ENCODE data around the gene C16orf74. TPM values are rescaled to one million over a fixed set of nuclear protein-coding genes. Genes with fewer than 3 reads are reported as not detected.

Gene C16orf74
- total RNA-seq, 1 experiment from 2014 or later = 3.4 TPM

DNA sequence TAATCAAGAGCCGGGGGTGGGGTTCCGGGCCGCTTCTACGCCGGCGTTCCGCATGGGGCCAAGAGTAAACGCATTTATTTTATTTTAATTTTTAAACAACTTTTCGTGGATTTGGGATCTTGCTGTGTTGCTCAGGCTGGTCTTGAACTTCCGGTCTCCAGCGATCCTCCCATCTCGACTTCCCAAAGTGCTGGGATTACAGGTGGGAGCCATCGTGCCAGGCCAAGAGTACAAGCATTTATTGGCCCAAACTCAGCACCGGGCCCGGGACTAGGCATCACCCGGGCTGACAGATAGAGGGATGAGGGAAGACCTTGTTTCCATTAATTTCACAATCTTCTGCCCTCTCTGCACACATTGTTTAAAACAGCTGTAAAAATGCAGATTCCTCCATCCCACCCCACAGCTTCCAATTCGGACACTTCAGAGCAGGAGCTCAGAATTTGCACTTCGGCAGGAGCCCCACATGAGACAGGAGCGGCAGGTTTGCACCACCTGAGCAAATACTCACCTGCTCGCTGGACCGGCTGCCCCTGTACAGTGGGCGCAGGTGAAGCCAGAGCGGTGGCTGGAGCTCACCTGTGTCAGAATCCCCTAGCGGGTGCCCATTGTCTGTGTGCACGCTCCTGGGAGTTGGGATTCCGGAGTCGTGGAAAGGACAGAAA is 61.5 kb downstream of the C16orf74 start:
- peaks cover 35% of the 10 kb centered on the region for H3K27me3 Mint-ChIP-seq (ENCODE audit: unreplicated experiment)
- H3K4me1 Mint-ChIP-seq (ENCODE audit: low read depth, unreplicated experiment) = no peaks in the 10 kb centered on the region
- CTCF ChIA-PET = interaction anchor here (0.8 kb wide), 1 partner anchor 74 kb away, joined by 3 read pairs; no protein-coding TSS in a partner anchor
- no peaks in the 10 kb centered on the region for H3K9me3 Mint-ChIP-seq (ENCODE audit: low read depth, unreplicated experiment)
- no peak overlapping the region for H3K27ac Mint-ChIP-seq (ENCODE audit: unreplicated experiment)
- H3K36me3 Mint-ChIP-seq (ENCODE audit: insufficient read depth, unreplicated experiment) = peaks cover 15% of the 10 kb centered on the region
- no TSS peak for BruUV-seq (replicated peaks)
- TF ChIP-seq, protein P1, sequence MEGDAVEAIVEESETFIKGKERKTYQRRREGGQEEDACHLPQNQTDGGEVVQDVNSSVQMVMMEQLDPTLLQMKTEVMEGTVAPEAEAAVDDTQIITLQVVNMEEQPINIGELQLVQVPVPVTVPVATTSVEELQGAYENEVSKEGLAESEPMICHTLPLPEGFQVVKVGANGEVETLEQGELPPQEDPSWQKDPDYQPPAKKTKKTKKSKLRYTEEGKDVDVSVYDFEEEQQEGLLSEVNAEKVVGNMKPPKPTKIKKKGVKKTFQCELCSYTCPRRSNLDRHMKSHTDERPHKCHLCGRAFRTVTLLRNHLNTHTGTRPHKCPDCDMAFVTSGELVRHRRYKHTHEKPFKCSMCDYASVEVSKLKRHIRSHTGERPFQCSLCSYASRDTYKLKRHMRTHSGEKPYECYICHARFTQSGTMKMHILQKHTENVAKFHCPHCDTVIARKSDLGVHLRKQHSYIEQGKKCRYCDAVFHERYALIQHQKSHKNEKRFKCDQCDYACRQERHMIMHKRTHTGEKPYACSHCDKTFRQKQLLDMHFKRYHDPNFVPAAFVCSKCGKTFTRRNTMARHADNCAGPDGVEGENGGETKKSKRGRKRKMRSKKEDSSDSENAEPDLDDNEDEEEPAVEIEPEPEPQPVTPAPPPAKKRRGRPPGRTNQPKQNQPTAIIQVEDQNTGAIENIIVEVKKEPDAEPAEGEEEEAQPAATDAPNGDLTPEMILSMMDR (IDR thresholded peaks at IDR 0.05; ENCODE audit: unreplicated experiment) = no peak
- DNase-seq = peak; percentile 25
- intact Hi-C loops (cut with micrococcal nuclease; ENCODE audit: unreplicated experiment) = no loop called here
- peak overlapping the region; percentile 65 for H3K4me3 Mint-ChIP-seq (ENCODE audit: low read depth, unreplicated experiment)

DNA sequence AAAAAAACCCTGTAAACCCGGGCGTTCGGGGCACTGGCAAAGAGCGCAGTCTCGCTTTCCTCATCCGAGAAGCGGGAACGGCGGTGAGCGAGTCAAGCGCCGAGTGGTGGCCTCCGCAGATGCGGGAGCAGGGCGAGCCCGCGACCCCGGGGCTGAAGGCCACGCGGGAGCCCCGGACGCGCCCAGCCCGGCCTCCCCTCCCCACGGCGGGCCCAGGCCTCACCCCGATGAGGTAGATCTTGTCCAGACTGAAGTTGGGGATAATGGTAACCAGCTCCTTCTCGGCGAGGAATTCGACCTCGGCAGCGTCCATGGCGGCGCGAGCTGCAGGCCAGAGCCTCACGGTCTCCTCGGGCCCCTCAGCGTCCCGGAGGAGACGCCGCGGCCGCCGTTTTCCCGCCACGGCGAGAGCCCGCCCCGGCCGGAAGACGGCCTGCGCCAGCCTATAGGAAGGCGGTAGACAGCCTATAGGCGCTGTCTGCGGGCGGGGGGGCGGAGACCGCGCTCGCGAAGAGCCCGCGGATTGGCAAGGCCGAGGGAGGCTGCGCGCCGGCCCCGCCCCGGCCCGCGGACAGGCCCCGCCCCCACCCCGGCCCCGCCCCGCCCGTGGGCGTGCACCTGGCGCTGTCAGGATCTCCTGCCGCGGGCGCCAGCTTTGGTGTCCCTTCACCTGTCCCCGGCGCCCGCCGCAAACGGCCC is 62.2 kb downstream of the C16orf74 start, which contains the start of gene GINS2:
Gene GINS2, minus strand, starts transcription at position 369 of the 699 bp plus-strand sequence. Its CDS starts 56 bp downstream, at position 313.
- peak; percentile 97 for DNase-seq
- TF ChIP-seq, protein P1 (IDR thresholded peaks at IDR 0.05; ENCODE audit: unreplicated experiment) = no peak
- Mint-ChIP-seq H3K27ac (ENCODE audit: unreplicated experiment) (no peak within 1 kb of the TSS), H3K9me3 (ENCODE audit: low read depth, unreplicated experiment) (no peaks in the 10 kb centered on the region), H3K27me3 (ENCODE audit: unreplicated experiment) (peaks cover 32% of the 10 kb centered on the region), H3K4me3 (ENCODE audit: low read depth, unreplicated experiment) (peak within 1 kb of the TSS; percentile 65), H3K36me3 (ENCODE audit: insufficient read depth, unreplicated experiment) (peaks cover 15% of the 10 kb centered on the region), H3K4me1 (ENCODE audit: low read depth, unreplicated experiment) (no peaks in the 10 kb centered on the region)
- no TSS peak for BruUV-seq (replicated peaks)
- CTCF ChIA-PET = interaction anchor here (0.6 to 0.8 kb wide), 2 partner anchors 18 to 74 kb away, joined by 3 to 10 read pairs; no protein-coding TSS in a partner anchor
- intact Hi-C loops (cut with micrococcal nuclease; ENCODE audit: unreplicated experiment) = no loop called here

DNA sequence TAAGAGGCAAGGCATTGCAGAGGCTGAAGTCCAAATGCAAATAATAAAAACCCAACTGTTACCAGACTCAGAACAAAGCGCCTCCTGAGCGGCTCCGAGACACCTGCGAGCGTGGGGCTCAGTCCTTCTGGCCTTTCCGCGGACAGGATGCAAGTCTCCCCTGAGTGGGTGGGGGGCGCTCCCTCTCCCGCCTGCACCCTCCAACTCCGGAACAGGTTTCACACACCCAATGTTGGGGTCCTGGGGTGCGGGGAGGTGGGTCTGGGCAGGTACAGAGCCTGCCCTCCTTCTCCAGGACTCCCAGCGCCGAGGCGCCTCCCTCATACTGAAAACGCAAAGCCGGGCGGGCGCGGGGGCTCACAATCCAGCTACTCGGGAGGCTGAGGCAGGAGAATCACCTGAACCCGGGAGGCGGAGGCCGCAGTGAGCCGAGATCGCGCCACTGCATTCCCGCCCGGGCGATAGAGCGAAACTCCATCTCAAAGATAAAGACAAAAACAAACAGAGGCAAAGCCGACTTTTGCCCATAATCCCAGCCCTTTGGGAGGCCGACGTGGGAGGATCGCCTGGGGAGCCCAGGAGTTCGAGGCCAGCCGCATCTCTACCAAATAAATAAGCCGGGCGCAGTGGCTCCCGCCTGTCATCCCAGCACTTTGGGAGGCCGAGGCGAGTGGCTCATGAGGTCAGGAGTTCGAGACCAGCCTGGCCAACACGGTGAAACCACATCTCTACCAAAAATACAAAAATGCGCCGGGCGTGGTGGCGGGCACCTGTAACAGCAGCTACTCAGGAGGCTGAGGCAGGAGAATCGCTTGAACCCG is 63.0 kb downstream of the C16orf74 start:
- Mint-ChIP-seq H3K9me3 (ENCODE audit: low read depth, unreplicated experiment) (no peaks in the 10 kb centered on the region), H3K27me3 (ENCODE audit: unreplicated experiment) (peaks cover 27% of the 10 kb centered on the region), H3K36me3 (ENCODE audit: insufficient read depth, unreplicated experiment) (peaks cover 15% of the 10 kb centered on the region), H3K4me3 (ENCODE audit: low read depth, unreplicated experiment) (peak overlapping the region; percentile 65), H3K27ac (ENCODE audit: unreplicated experiment) (no peak overlapping the region), H3K4me1 (ENCODE audit: low read depth, unreplicated experiment) (no peaks in the 10 kb centered on the region)
- CTCF ChIA-PET = interaction anchor here (0.6 kb wide), 1 partner anchor 18 kb away, joined by 10 read pairs; no protein-coding TSS in a partner anchor
- TF ChIP-seq, protein P1 (IDR thresholded peaks at IDR 0.05; ENCODE audit: unreplicated experiment) = no peak
- TSS peak; percentile 25 for BruUV-seq (replicated peaks)
- intact Hi-C loops (cut with micrococcal nuclease; ENCODE audit: unreplicated experiment) = no loop called here
- DNase-seq = no peak

DNA sequence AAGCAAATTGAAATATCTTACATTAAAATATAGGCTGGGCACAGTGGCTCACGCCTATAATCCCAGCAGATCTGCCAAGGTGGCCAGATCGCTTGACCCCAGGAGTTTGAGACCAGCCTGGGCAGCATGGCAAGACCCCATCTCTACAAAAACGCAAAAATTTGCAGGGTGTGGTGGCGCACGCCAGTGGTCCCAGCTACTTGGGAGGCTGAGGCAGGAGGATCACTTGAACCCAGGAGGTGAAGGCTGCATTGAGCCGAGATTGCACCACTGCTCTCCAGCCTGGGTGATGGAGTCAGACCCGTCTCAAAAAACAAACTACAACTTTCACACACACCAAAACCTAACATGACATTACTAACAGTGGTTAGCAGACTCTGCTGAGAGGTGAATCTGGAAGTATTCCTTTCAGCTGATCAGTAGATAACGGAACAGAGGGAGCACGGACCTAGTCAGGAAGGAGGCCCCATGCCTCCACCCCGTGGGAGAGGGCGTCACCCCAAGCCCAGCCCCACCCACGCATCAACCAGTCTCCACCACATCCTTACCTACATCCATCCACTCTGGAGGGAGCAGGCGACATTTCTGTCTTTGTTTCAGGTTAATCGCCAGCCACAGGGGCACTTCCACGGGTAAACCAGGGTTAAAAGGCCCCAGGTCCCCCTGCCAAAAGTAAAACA is 63.8 kb downstream of the C16orf74 start:
- H3K4me3 Mint-ChIP-seq (ENCODE audit: low read depth, unreplicated experiment) = peak overlapping the region; percentile 65
- CTCF ChIA-PET = no interaction called here
- no TSS peak for BruUV-seq (replicated peaks)

More for the DNA sequence above, 63.8 kb downstream of the C16orf74 start:
- intact Hi-C loops (cut with micrococcal nuclease; ENCODE audit: unreplicated experiment) = no loop called here
- Mint-ChIP-seq H3K27ac (ENCODE audit: unreplicated experiment) (no peak overlapping the region), H3K4me1 (ENCODE audit: low read depth, unreplicated experiment) (no peaks in the 10 kb centered on the region), H3K36me3 (ENCODE audit: insufficient read depth, unreplicated experiment) (peaks cover 15% of the 10 kb centered on the region), H3K27me3 (ENCODE audit: unreplicated experiment) (peaks cover 25% of the 10 kb centered on the region), H3K9me3 (ENCODE audit: low read depth, unreplicated experiment) (no peaks in the 10 kb centered on the region)
- TF ChIP-seq, protein P1 (IDR thresholded peaks at IDR 0.05; ENCODE audit: unreplicated experiment) = no peak
- no peak for DNase-seq
